ENCODE measurements around the gene CAMSAP1. TPM values are rescaled to one million over a fixed set of nuclear protein-coding genes. Genes with fewer than 3 reads are reported as not detected.

Gene CAMSAP1
- total RNA-seq, 4 donors from 2014 or later = 31.2 to 85.3 (median 51.6) TPM

DNA sequence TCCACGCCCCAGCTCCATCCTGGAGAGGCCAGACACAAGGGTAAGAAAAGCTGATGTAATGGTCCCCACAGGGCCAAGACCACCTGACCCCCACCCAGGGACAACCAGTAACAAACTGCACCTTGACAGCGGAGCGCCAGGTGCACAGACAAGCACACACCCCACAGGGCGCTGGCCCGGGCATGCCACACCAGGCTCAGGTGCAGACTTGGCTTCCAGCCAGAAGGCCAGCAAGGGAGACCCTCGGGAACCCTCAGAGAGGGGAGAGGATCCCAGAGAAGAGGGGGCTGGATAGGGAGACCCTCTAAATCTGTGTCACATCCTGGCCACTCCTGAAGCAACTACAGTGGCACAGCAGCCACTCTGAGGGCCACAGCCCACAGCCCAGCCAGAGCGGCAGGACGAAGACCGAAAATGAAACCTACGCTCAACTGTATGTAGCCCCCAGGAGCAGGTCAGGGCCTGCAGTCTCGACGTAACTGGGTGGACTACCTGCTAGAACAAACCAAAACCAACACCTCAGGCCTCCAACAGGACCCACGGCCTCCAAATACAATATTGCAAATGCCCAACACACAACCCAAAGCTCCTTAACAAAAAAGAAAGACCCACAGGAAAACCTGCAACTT is 18.5 kb downstream of the CAMSAP1 start:
- H3K36me3 ChIP-seq = no peaks in the 10 kb centered on the region
- H3K4me3 ChIP-seq = peak overlapping the region in 1 of 4 donors; percentile 34
- H3K27me3 ChIP-seq = no peaks in the 10 kb centered on the region
- H3K27ac ChIP-seq = peak overlapping the region; percentile 18 to 67 (median 63)
- no peaks in the 10 kb centered on the region for H3K9me3 ChIP-seq
- intact Hi-C loops (cut with DNase I) = no loop called here
- TF ChIP-seq, protein P1, sequence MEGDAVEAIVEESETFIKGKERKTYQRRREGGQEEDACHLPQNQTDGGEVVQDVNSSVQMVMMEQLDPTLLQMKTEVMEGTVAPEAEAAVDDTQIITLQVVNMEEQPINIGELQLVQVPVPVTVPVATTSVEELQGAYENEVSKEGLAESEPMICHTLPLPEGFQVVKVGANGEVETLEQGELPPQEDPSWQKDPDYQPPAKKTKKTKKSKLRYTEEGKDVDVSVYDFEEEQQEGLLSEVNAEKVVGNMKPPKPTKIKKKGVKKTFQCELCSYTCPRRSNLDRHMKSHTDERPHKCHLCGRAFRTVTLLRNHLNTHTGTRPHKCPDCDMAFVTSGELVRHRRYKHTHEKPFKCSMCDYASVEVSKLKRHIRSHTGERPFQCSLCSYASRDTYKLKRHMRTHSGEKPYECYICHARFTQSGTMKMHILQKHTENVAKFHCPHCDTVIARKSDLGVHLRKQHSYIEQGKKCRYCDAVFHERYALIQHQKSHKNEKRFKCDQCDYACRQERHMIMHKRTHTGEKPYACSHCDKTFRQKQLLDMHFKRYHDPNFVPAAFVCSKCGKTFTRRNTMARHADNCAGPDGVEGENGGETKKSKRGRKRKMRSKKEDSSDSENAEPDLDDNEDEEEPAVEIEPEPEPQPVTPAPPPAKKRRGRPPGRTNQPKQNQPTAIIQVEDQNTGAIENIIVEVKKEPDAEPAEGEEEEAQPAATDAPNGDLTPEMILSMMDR (IDR thresholded peaks at IDR 0.05) = no peak
- no peak for TF ChIP-seq POLR2A (IDR thresholded peaks at IDR 0.05)
- H3K4me1 ChIP-seq = peaks cover 52 to 99% (median 63%) of the 10 kb centered on the region in 3 donors
- DNase-seq = no peak
- WGBS, 2 donors = 57 to 58% methylated on average over 3 to 7 of the region's 13 CpGs

DNA sequence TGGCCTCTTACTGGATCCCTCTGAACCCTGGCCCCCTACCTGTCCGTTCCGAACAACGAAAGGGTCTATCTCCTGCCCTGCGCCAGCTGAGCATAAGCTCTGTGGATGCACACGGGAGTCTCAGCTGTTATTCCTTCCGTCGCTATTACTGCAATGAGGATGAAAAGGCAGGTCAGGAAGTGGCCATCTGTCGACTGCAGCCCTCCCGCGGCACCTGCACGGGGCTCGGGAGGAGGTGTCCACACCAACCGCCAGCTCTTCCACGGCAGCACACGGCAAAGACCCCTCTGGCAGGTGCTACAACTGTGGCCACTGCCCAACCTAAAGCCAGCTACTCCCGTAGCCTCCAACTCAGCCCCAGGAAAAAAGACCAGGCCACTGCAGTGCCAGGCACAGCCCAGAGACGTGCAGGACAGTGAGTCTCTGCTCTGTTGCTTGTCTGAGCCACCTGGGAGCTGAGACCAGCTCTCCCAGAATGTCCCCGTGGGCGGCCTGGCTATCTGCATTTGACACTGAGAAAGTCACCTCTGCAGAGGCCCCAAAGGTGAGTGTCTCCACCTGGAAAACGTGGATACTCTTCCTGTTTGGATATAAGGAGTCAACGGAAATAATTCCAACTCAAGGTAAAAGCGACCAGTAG is 19.1 kb downstream of the CAMSAP1 start:
- intact Hi-C loops (cut with DNase I) = no loop called here
- Histone ChIP-seq H3K36me3 (no peaks in the 10 kb centered on the region), H3K9me3 (no peaks in the 10 kb centered on the region), H3K27ac (peak overlapping the region; percentile 18 to 67 (median 63)), H3K4me3 (peak overlapping the region in 1 of 4 donors; percentile 34), H3K27me3 (no peaks in the 10 kb centered on the region), H3K4me1 (peaks cover 46 to 99% (median 63%) of the 10 kb centered on the region in 3 donors)
- no peak for TF ChIP-seq POLR2A (IDR thresholded peaks at IDR 0.05)
- TF ChIP-seq, protein P1 (IDR thresholded peaks at IDR 0.05) = no peak
- WGBS, 2 donors = 48 to 56% methylated on average over 7 to 9 of the region's 22 CpGs
- DNase-seq = no peak

DNA sequence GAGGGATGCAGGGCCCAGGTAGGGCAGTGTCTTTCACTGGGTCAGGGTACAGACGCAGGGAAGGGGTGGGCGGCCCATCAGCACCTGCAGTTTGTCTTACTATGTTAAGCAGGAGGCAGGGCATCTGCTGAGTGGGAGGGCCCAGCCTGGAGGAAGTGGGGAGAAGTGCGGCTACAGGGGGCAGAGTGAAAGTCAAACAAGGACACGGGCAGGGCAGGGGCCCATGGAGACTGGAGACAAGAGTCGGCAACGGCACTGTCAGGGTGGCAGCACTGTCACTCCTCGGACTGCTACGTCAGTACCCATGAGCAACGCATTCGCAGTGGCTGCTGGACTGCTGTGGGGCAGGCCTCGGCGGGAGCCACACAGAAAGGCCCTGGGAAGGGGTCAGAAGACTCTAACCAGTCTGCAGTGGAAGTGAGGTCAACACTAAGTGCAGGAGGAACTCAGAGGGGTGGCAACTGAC is 19.7 kb downstream of the CAMSAP1 start:
- Histone ChIP-seq H3K4me1 (peaks cover 45 to 98% (median 63%) of the 10 kb centered on the region in 3 donors), H3K27me3 (no peaks in the 10 kb centered on the region), H3K27ac (peak overlapping the region in 2 of 4 donors; percentile 1 to 63), H3K36me3 (peaks cover 0 to 3% (median 0%) of the 10 kb centered on the region in 3 donors), H3K9me3 (no peaks in the 10 kb centered on the region), H3K4me3 (peak overlapping the region in 1 of 4 donors; percentile 1)
- TF ChIP-seq, protein P1 (IDR thresholded peaks at IDR 0.05) = no peak
- intact Hi-C loops (cut with DNase I) = no loop called here
- WGBS, 2 donors = 63 to 69% methylated on average over 12 of the region's 12 CpGs
- DNase-seq = no peak

DNA sequence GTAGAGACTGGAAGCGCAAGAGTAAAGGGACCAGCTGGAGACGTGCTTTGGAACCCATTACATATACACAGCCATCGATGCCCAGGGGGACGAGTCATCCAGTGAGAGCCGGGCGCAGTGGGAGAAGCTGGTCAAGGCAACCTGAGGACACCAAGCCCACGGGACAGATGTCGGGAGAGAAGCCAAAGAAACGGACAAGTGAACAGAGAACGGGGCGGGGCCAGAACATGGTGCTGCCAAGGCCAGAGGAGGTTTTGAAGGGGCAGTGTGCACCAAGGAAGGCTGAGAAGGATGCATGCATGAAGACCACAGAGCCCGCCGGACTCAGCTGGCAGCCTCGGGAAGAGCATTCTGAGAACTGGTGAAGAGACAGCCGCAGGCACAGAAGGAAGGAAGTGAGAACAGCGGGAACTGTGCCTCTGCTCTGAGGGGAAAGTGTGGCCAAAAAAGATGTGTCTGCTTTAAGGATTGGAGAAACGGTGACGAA is 20.3 kb downstream of the CAMSAP1 start:
- no peak for TF ChIP-seq POLR2A (IDR thresholded peaks at IDR 0.05)
- TF ChIP-seq, protein P1 (IDR thresholded peaks at IDR 0.05) = no peak
- peaks cover 0 to 8% (median 0%) of the 10 kb centered on the region in 3 donors for H3K36me3 ChIP-seq
- H3K4me3 ChIP-seq = no peak overlapping the region
- H3K27ac ChIP-seq = peak overlapping the region in 2 of 4 donors; percentile 4 to 25
- no peaks in the 10 kb centered on the region for H3K27me3 ChIP-seq
- H3K9me3 ChIP-seq = no peaks in the 10 kb centered on the region
- H3K4me1 ChIP-seq = peaks cover 45 to 98% (median 61%) of the 10 kb centered on the region in 3 donors
- no peak for DNase-seq
- intact Hi-C loops (cut with DNase I) = no loop called here
- 58 to 59% methylated on average over 17 to 18 of the region's 18 CpGs for WGBS, 2 donors

Data from esophagus squamous epithelium (tissue), 5 donors.